GM19099 (cell line): Measurements from ENCODE around the gene TOMT.
"Not testable (repeated sequence)": the region's sequence is repeated elsewhere in the genome, so short reads cannot be mapped to it uniquely, and the experiment has no call there.

ENCODE experiments used
- POLR2A ChIP-seq: IDR thresholded peaks from 3 replicates; pipeline ENCODE4 v1.6.1; 2011; ENCODE audit warnings: low read depth; ENCODE audit not compliant: insufficient read length; ENCODE audit errors: extremely low read depth

The TOMT gene

GRCh38 chr11:72135473-72135872 is 29.7 kb downstream of the TOMT start, which contains the start of gene FOLR3:
TSS of gene FOLR3 (plus strand) at chr11:72135725. CDS start at chr11:72135953, 228 bp downstream.
- TF ChIP-seq POLR2A: not testable (repeated sequence)

- TF ChIP-seq POLR2A: no peak
Measured at GRCh38 chr11:72135891-72136683, 30.4 kb downstream of the TOMT start.

GRCh38 chr11:72136684-72137262 is 31.0 kb downstream of the TOMT start:
- TF ChIP-seq POLR2A: no peak

- TF ChIP-seq POLR2A: no peak
Measured at GRCh38 chr11:72138821-72139390, 33.2 kb downstream of the TOMT start.

- TF ChIP-seq POLR2A: no peak
Measured at GRCh38 chr11:72139500-72139899, 33.8 kb downstream of the TOMT start.

GRCh38 chr11:72140661-72141060 is 34.9 kb downstream of the TOMT start:
- no peak for TF ChIP-seq POLR2A

GRCh38 chr11:72141066-72141465 is 35.3 kb downstream of the TOMT start:
- no peak for TF ChIP-seq POLR2A

- TF ChIP-seq POLR2A: no peak
Measured at GRCh38 chr11:72144807-72145565, 39.3 kb downstream of the TOMT start.

- TF ChIP-seq POLR2A: no peak
Measured at GRCh38 chr11:72146625-72147024, 40.9 kb downstream of the TOMT start.

- TF ChIP-seq POLR2A: no peak
Measured at GRCh38 chr11:72150882-72151281, 45.2 kb downstream of the TOMT start.

GRCh38 chr11:72154816-72155215 is 49.1 kb downstream of the TOMT start:
- TF ChIP-seq POLR2A: no peak

- TF ChIP-seq POLR2A: no peak
Measured at GRCh38 chr11:72155751-72156150, 50.0 kb downstream of the TOMT start.

- no peak for TF ChIP-seq POLR2A
Measured at GRCh38 chr11:72157131-72157530, 51.4 kb downstream of the TOMT start.
